NCI-H1694 (cell line): ENCODE results near the gene KDM4B.

Source experiments
- DNase-seq: peaks from one replicate; lab custom pipeline; 2025; lab: John Stamatoyannopoulos, UW

The KDM4B gene

GRCh38 chr19:5050067-5050656 lies 81.2 kb downstream of the KDM4B start:
- peak; percentile 10 for DNase-seq

- no peak for DNase-seq
Observed at GRCh38 chr19:5050905-5051304, 82.0 kb downstream of the KDM4B start.

- DNase-seq: no peak
Observed at GRCh38 chr19:5051619-5052018, 82.7 kb downstream of the KDM4B start.

DNA sequence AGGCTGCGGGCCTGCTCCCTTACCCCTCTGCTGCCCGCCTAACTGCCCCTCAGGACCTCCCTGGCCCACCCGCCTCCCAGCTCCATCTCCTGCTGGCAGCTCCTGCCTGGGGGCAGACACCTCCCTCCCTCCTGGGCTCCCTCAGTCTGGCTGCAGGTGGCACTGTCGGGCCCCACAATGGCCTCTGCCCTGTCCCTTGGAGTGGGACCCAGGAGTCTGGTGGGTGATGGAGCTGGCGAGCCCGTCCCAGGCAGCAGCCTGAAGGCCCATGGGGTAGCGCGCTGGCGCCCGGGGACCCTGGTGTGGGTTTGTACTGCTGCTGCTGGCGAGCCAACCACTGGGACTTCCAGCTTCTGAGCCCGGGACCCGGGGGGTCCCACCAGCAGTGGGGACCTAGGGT lies 83.6 kb downstream of the KDM4B start:
- DNase-seq: no peak

GRCh38 chr19:5052945-5053485 lies 84.1 kb downstream of the KDM4B start:
- no peak for DNase-seq

DNA sequence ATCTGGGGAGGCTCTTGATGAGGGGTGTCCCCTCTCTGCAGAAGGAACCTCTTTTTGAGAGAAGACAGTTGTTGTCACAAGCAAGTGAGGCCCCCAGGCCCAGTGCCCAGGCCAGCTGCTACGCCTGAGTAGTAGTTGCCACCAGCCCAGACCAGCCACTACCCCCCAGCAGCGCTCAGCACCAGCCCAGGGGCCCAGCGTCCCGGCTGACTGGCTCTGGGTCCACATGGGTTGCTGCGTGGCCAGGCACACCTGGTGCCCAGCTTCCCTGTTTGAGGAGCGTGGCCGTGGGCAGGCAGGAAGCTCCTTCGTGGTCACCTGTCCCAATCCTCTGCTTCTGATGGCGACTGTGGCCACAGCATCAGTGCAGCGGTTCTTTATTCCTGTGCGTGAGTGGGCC lies 84.7 kb downstream of the KDM4B start:
- DNase-seq: no peak

DNA sequence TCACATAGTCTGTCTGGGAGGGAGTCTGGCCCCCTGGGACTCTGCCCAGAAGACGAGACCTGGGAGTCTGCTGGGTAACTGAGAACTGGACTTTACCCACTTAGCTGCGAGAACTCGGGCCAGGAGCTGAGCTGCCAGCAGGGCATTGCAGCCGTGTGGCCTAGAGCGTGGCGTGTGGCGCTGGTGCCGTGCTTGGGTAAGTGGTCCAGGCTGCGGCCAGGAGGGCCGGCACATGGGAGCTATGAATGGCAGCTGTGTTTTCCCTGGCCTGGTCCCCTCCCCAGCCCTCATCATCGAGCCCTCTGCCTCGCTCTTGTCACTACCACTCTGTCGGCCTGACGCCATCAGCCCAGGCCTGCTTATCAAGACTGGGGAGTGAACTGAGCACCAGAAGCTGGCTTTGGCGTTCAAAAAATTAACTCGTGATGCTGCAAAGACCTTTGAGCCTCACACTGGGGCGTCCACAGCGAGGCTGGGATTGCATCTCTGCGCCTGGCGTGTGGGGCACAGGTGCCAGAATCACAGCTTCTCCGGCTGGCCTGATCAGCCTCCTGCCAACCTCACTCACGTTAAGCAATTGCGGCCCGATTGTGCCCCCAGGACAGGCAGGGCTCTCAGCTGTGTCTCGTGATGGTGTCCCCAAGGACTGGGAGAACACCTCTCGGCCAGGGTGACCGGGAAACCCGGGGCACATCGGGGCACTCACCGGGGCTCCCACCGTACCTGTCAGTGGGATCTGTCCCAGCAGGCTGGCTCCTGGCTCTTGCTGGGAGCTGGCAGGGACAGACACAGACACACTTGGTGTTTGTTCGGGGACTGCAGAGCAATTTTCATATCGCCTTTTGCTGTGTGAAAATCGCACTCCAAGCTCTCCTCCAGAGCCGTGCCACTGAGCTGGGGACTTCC lies 85.9 kb downstream of the KDM4B start:
- no peak for DNase-seq

DNA sequence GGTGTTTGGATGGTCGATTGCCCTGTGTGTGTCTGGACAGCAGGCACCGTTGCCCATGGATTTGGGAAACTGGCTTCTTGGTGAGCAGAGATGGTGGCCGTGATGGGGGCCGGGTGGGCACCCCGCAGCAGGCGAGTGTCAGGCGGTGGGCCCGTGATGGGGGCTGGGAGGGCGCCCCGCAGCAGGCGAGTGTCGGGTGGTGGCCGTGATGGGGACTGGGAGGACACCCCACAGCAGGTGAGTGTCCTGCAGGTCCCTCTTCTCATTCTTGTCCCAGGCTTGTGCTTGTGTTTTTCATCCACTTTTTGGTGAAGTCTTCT lies 86.5 kb downstream of the KDM4B start:
- no peak for DNase-seq

- no peak for DNase-seq
Observed at GRCh38 chr19:5057860-5058259, 88.9 kb downstream of the KDM4B start.

- peak; percentile 6 for DNase-seq
Observed at GRCh38 chr19:5058521-5059212, 89.8 kb downstream of the KDM4B start.

DNA sequence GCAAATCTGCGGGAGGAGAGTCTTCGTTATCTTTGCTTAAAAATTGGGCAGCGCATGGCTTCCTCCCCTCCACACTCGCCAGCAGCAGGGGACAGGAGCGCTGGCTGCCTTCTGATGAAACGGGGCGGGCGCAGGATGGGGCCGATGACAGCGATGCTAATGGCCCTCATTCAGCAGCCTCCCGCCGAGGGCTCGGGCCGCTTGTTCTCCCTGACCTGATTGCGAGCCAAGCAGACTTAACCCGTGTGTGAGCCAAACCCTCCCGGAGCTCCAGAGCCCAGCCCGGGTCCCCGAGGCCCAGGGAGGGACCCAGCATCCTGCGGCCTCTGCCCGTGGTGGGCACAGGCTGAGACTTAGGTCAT lies 90.3 kb downstream of the KDM4B start:
- DNase-seq: no peak

- DNase-seq: no peak
Observed at GRCh38 chr19:5059793-5060192, 90.9 kb downstream of the KDM4B start.

- DNase-seq: no peak
Observed at GRCh38 chr19:5062195-5062594, 93.3 kb downstream of the KDM4B start.

DNA sequence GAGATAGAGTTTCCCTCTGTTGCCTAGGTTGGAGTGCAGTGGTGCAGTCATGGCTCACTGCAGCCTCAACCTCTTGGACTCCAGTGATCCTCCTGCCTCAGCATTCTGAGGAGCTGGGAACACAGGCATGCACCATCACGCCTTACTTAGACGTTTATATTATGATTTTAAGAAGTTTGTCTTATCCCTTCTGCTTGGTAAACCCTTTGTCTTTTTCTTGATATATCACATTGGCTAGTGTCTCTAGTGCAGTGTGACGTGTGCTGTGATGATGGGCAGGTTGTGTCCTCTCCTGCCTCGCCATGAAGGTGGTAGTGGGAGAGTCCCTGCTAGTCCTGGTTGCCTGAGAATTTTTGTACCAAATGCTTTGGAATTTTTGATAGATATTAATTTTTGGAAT lies 93.9 kb downstream of the KDM4B start:
- DNase-seq: no peak

DNA sequence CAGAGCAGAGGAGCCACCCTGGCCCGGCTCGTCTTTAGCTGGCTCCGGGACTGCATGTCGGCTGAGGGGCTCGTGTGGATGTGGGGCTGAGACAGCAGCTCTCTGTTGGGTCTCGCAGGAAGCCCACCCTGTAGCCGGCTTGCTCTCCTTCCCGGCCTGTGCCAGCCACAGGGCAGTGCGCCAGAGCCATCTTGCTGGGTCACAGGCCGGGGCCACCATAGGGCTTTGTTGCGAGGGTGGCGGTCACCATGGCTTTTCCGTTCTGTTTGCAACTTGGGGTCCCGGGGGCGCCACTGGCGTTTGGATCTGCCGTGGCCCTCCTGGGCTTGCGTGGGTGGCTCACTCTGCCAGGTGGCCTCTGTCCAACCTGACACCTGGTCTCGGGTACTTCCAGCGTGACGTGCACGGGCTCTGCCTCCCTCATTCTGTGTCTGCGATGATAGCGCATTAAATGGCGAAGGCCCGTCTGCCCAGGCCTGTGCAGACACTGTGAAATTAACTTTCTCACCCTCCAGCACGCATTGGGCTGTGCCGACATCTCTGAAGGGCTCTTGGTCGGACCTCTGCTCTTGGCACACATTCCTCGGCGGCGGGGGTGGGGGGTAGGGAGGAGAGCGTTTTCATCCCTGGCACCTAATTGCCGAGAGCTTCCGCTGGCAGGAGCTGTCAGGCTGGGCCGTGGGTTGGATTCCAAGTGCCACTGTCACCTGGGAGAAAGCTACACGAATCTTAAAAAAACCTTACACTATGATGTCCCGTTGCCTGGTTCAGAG lies 95.1 kb downstream of the KDM4B start:
- DNase-seq: no peak

DNA sequence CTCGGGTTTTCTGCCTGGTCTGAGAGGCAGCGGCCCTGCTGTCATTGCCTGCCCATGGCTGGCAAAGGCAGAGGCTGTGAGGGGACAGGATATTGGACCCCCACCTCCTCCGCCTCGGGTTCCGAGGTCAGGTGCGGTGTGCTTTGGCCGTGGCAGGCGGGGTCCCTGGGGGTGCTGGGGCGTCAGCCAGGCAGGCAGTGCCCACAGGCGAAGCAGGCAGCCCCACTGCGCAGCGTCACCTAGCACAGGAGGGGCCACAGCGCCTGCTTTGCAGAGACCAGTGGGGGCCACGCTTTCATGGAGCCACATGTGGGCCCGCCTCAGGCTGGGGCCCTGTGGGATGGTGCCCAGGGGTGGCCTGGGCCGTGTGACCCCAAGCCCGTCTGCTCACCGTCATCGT lies 96.0 kb downstream of the KDM4B start:
- no peak for DNase-seq

DNA sequence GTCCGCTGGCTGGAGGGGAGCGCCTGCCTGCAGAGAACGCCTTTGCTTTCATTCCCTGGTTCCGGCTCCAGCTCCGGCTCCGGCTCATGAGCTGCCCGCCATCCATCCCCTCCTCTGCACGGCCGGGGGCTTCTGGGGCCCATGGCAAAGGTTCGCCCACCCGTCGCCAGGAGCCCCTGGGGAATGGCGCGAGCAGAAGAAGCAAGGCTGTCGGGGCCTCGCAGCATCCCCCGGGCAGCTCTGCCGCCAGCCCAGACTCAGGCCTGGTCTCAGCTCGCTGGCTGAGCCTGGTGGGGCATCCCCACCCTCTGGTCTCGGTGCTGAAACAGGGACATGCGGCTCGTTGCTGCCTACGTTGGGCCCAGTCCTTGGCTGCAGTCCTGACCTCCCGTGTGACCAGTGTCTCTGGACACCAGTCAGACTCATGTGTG lies 96.8 kb downstream of the KDM4B start:
- DNase-seq: no peak

DNA sequence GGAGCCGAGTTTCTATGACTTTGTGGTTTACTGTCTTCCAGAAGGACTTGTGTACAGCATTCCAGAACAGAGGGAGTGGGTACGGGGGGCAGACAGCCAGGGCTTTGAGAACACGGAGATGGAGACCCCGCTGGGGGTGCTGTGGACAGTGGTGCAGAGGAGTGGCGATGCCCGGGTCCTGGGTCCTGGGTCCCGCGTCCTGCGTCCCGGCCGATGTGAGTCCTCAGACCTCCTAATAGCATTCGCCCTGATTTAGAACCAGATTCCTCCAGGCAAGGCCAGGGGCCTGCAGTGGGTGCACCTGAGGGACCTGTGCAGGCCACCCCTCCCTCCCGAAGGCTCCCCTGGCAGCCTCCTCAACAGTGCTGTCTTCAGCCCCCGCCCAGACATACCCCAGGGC lies 97.9 kb downstream of the KDM4B start:
- no peak for DNase-seq

- DNase-seq: no peak
Observed at GRCh38 chr19:5067678-5068077, 98.8 kb downstream of the KDM4B start.

DNA sequence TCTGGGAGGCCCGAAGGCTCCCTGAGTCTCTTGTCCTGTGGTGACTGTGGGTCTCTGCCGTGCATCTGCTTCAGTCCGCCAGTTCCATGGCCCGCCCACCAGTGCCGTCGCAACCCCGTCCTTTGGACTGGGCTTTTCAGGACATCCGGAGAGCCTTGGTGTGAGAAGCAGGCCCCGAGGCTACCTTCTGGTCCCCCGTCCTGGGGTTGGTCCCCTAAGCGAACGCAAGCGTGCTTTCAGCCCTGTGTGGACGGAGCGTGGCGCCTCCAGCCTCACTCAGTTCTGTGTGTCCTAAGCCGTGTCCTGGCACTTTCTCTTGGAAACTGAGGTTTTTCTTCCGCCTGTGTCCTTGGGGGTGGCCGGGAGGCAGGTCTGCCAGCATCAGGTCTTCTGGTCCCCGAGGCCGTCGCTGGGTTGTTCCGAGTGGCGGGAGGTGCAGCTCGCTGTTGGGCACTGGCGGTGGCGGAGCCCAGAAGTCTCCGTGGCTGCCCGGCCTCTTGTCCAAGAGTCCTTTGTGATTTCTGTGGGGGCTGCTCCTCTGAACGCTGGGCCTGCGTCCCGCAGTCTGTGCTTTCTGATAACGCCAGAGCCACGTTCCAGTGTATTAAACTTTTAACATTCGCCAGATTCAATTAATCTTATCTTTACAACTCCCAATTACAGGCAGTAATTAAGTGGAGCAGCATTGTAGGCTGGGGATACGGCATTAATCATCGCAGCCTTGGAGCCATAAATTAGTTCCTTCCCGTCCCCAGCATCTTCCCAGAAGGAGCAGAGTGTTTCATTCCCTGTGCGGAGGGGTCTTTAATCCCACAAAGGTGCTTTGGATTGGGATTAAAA lies 99.5 kb downstream of the KDM4B start:
- DNase-seq: no peak

DNA sequence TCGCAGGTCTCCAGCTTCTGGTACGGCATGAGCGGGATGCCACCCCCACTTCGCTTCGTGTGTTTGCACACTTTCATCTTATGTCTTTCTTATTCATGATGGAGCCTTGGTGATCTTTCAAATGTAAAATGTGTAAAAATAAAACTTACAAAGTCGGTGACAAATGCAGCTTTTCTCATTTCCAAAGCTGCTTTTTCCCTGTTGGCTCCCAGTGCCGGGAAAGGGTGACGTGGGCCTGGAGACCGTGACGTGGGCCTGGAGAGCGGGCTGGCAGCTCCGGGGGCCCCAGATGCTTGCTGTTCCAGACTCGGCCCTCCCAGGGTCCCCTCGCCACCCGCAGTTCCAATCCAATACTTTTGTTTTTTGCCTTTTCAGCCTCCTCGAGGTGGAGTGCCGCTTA lies 101.4 kb downstream of the KDM4B start:
- no peak for DNase-seq
